GM21367 (cell line): ENCODE data around the gene DCTN3.
A peak's percentile ranks its signal among the peaks of the same experiment; 100 is the strongest.

Experiments
- ATAC-seq: cut with Tn5 transposase; IDR thresholded peaks from one replicate; pipeline ENCODE4 v1.9.1; 2021; ENCODE audit not compliant: unreplicated experiment

The DCTN3 gene

DNA sequence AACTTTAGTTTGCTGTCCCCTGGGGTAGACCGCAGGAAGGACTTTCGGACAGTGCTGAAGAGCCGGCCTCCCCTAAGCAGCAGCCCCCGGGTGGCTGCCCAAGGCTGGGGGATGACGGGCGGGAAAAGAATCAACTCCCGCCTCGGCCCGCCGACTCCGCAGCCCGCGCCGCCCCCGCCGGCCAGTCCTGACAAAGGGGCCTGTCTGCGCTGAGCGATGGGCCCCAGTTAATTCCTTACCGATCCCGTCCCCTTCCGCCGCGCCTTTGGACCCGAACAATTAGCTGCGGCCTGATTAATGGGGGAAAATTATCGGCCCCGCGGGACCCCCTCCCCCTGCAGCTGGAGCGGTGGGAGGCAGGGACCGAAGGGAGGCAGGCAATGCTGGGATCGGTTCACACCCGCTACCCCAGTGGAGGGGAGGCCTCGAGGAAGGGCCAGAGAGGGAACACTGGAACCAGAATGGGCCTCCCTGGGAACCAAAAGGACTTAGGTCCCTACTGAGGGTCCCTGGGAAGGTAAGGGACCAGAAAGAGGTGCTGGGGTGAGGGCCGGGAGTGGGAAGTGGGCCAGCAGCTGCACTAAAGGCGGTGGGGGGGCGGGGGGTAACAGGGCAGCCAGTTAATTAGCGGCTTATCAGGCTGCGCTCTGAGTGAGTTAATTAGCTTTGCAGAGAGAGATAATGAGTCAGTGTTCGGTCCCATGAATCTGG is 4.3 kb upstream of the DCTN3 start:
- no peak for ATAC-seq

- ATAC-seq = no peak
Measured at GRCh38 chr9:34623374-34624235, 3.3 kb upstream of the DCTN3 start.

- ATAC-seq = no peak
Measured at GRCh38 chr9:34615132-34615531, 5.2 kb downstream of the DCTN3 start.

DNA sequence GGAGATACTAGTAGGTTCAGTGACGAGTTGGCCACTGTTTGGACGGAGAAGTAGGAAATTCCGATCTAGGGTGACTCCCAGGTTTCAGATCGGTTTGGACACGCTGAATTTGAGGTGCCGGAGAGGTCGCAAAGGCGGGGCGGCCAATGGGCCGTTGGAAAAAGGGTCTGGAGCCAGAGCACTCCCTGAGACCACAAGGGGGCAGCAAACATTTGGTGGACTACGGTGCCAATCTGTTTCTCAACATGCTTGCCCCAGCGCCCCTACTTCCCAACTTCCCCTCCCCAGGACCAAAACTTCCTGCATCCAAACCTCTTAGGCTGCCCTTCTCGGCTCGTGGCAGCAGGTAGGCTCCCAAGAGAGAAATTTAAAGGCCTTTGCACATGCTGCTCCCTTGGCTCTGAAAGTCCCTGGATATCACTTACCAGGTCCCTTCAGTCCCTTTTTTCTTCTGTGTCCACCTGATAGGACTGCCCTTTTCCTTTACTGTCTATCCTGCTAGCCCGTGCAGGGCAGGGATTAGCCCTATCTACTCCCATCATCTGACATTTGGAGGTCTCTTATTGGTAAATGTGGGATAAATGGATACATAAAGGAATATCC is 7.4 kb downstream of the DCTN3 start:
- peak; percentile 43 for ATAC-seq

- ATAC-seq = peak; percentile 75
Measured at GRCh38 chr9:34611811-34612787, 8.2 kb downstream of the DCTN3 start, which contains the start of gene RPP25L. TSS of gene RPP25L (minus strand) at chr9:34612097. CDS start at chr9:34611296, 801 bp downstream.

DNA sequence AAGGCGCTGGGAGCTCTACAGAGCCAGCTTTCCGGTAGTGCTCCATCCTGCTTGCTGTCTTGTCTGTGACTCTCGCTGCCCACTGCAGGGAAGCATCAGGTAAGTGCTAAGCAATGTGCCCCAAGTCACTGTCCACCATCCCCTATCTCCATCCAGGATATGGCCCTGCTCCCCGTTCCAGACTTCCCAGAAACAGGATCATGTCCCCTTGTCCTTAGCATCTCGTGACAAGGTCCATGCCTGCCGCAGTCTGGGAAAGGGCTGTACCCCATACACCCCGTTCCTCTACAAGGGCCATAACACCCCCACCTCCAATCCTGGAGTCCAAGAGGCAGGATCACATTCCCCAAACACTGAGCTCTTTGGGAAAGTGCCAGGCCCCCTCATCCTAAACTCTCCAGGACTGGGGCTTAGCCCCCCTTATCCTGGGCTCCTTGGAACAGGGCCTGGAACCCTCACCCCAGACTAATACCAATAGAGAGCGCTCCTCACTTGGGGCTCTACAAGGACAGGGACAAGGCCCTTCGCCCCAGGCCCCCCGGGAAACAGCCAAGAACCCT is 9.0 kb downstream of the DCTN3 start:
- no peak for ATAC-seq

- ATAC-seq = no peak
Measured at GRCh38 chr9:34610434-34611206, 9.7 kb downstream of the DCTN3 start.

DNA sequence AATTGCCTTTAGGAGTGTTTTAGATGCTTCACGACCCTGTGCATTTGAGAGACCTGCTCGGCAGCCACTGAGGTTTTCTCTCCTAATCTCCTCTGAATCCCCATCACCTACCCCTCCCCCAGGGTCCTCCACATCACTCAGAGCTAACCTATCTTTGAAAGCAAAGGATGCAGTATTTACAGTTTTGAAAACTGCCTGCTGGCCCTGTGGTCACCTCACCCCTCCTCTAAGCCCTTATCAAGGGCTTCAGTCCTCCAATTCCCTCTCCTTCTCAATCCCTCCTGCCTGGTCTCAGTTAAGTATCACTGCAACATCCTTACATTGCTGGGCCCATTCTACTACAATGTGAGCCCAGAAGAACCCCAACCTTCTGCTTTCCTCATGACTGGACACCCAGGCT is 13.0 kb downstream of the DCTN3 start:
- ATAC-seq = no peak

DNA sequence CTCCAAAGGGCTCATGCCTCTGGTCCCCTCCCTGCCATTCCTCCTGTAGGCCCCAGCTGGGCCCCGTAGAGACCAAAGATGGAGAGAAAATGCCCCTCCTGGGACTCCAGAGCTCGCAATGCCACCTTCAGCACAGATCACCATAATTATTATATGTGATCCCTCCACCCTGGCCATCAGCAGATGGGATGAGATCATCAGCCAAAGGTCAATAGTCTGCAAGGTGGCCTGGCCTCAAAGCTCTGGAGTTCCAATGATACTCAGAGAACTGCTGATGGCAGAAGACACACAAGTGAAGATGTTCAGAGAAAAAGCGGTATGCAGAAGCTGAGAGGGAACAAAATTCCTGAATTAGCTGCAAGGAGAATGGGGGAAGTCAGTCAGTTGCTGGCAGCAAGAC is 13.4 kb downstream of the DCTN3 start:
- ATAC-seq = no peak

GRCh38 chr9:34606190-34606589 is 14.1 kb downstream of the DCTN3 start:
- ATAC-seq = no peak

DNA sequence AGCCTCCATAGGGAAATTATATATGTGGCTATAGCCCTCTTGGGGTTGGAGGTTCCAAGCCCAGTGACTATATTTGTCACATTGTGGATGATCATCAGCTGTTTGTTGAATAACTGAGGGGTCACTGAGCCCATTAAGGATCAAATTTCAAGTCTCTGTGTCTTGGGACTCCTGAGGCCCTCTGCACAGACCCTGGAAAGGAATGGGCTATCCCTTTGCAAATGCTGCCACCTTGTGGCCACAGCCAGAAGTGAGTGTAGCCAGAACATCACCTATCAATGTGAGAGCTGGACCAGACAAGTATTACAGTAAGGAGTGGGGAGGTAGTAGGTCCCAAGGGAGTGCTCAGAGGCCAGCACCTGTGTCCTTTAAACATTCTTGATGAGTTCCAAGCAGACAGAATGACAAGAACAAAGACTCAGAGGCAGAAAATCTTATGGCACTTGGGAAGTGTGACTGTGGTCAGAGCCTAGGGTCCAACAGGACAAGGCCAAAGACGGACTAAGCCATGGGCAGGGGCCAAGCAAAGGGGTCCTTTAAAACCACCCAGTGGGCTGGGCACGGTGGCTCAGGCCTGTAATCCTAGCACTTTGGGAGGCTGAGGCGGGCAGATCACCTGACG is 16.6 kb downstream of the DCTN3 start:
- no peak for ATAC-seq

DNA sequence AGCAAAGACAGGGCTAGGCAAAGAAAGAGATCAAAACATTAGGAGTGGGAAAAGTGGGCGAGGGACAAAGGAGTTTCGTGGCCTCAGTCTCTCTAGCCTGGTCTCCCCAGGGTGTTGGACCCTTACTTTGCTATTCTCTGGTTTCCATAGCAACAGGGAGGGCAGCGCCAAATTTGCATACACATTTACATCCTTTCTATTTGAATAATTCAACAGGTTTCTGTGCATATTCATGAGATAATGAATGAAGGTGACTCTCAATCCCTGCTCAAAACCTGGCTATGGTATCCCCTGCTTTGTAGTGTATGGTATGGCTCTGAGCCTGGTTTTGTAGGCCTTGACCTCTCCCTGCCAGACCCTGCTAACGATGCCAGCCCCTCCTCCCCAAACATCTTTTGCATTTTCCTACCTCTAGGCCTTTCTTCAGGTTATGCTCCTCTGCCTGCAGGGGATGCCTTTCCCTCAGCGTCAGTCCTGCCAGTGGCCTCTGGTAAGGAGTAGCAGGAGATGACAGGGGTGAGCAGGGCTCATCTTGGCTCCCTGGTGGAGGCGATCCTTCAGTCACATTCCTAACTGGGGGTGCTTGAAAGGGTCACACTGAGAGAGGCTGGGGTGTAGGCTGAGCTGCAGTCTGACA is 18.2 kb downstream of the DCTN3 start:
- ATAC-seq = no peak

GRCh38 chr9:34600908-34601307 is 19.4 kb downstream of the DCTN3 start:
- no peak for ATAC-seq

- ATAC-seq = no peak
Measured at GRCh38 chr9:34599546-34599945, 20.7 kb downstream of the DCTN3 start.

- no peak for ATAC-seq
Measured at GRCh38 chr9:34594177-34594576, 26.1 kb downstream of the DCTN3 start.

GRCh38 chr9:34592895-34593601 is 27.2 kb downstream of the DCTN3 start:
- no peak for ATAC-seq

DNA sequence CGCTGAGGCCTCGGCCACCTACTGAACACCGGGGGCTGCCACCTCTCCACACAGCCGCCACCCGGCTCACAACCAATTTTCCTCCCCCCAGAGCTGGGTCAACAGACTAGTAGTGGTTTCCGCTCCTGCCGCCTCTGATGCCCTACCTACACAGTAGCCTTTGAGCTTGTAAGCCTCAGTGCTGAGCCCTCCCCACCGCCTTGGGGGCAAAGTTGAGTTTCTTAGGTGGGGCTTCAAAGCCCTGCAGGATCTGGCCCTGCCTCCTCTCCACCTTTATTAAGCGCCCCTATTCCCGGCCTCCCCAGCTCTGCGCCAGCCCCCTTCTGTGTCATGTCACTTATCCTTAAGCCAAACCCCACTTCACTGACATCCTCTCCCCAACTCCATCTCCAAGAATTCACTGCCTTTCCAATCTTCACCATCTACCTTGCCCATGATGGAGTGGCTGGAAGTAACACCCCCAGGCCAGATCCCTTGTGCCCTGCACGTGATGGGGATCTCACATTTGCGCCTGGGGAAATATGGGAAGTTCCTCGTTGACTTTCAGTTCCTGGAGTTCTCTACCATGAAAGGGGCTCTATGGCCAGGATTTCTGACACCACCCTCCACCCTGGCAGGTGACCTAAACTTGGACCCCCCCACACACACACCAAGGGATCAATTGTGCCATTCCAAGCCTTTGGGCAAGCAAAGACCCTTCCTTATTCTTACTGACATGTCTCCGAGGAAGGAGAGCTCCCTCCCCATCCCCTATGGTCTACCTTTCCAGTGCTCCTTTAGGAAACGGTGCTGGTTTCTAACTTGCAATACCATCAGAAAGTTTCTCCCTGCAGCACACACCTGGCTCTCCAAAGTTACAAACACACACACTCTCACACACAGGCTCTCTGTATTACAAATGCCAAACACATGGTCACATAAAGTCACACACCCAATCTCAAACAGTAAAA is 28.1 kb downstream of the DCTN3 start:
- no peak for ATAC-seq
